ENCODE data around the gene OGFRL1.

Gene OGFRL1

GRCh38 chr6:71288228-71289038 lies at the start of gene OGFRL1:
Gene OGFRL1 (plus strand): TSS chr6:71288811. CDS start chr6:71288937, 126 bp downstream.
- H3K27ac ChIP-seq: peak within 1 kb of the TSS; percentile 77
- peak; percentile 64 for TF ChIP-seq CTCF (conservative IDR thresholded peaks at IDR 0.05)

GRCh38 chr6:71239694-71240093 lies 48.9 kb upstream of the OGFRL1 start:
- TF ChIP-seq CTCF (conservative IDR thresholded peaks at IDR 0.05): no peak
- H3K27ac ChIP-seq: no peak overlapping the region

GRCh38 chr6:71245265-71246049 lies 43.2 kb upstream of the OGFRL1 start:
- no peak overlapping the region for H3K27ac ChIP-seq
- TF ChIP-seq CTCF (conservative IDR thresholded peaks at IDR 0.05): no peak

- no peak overlapping the region for H3K27ac ChIP-seq
- no peak for TF ChIP-seq CTCF (conservative IDR thresholded peaks at IDR 0.05)
Observed at GRCh38 chr6:71246596-71246995, 42.0 kb upstream of the OGFRL1 start.

GRCh38 chr6:71248306-71248765 lies 40.3 kb upstream of the OGFRL1 start:
- no peak for TF ChIP-seq CTCF (conservative IDR thresholded peaks at IDR 0.05)
- no peak overlapping the region for H3K27ac ChIP-seq

- TF ChIP-seq CTCF (conservative IDR thresholded peaks at IDR 0.05): no peak
- H3K27ac ChIP-seq: no peak overlapping the region
Observed at GRCh38 chr6:71248878-71249544, 39.6 kb upstream of the OGFRL1 start.

- TF ChIP-seq CTCF (conservative IDR thresholded peaks at IDR 0.05): no peak
- H3K27ac ChIP-seq: no peak overlapping the region
Observed at GRCh38 chr6:71250099-71250602, 38.5 kb upstream of the OGFRL1 start.

All from VCaP (cell line).